Measurements from ENCODE around the gene ABCB8.
"Not testable (repeated sequence)": the region's sequence is repeated elsewhere in the genome, so short reads cannot be mapped to it uniquely, and the experiment has no call there.

ABCB8 gene

GRCh38 chr7:150997817-150998216, 30.4 kb upstream of the ABCB8 start:
- no peak for DNase-seq (ENCODE audit: low read depth in 2 of 2)

DNA sequence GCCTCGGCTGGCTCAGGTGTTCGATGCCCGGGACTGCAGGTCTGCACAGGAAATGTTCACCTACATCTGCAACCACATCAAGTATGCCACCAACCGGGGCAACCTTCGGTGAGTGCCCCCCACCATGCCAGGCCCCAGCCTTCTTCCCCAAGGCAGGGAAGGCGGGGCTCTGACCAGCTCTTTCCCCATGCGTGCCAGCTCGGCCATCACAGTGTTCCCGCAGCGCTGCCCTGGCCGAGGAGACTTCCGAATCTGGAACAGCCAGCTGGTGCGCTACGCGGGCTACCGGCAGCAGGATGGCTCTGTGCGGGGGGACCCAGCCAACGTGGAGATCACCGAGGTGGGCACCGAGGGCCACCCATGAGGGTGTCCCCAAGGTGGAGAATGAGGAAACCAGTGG, 29.9 kb upstream of the ABCB8 start:
- no peak for DNase-seq (ENCODE audit: low read depth in 2 of 2)

- no peak for DNase-seq (ENCODE audit: low read depth in 2 of 2)
These were observed 29.2 kb upstream of the ABCB8 start for GRCh38 chr7:150999001-150999400.

- no peak for DNase-seq (ENCODE audit: low read depth in 2 of 2)
These were observed 28.6 kb upstream of the ABCB8 start for GRCh38 chr7:150999497-151000230.

GRCh38 chr7:151000897-151001495, 27.3 kb upstream of the ABCB8 start:
- no peak for DNase-seq (ENCODE audit: low read depth in 2 of 2)

DNA sequence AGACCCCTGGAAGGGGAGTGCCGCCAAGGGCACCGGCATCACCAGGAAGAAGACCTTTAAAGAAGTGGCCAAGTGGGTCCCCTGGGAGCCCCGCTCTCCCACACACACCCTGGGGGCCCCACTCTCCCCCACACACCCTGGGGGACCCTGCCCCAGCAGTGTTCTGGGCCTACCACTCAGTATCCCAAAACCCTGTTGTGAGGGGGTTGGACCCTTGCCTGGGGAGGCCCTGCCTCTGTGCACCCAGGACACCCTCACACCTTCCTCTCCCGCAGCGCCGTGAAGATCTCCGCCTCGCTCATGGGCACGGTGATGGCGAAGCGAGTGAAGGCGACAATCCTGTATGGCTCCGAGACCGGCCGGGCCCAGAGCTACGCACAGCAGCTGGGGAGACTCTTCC, 26.7 kb upstream of the ABCB8 start:
- no peak for DNase-seq (ENCODE audit: low read depth in 2 of 2)

GRCh38 chr7:151003572-151003971, 24.7 kb upstream of the ABCB8 start:
- DNase-seq (ENCODE audit: low read depth in 2 of 2): no peak

DNA sequence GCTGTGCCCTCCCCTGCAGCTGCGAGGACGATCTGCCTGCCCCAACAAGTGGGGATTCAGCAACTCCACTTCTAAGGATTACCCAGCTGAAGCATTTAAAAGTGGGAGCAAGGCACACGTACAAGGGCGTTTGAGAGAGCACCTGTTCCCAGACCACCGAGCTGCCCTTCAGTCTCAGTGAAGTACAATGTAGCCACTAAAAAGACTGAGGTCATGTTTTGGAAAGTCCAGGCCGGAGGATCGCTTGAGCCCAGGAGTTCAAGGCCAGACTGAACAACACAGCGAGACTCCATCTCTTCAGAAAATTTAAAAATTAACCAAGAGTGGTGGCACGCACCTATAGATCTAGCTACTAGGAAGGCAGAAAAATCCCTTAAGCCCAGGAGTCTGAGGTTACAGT, 22.7 kb upstream of the ABCB8 start:
- no peak for DNase-seq (ENCODE audit: low read depth in 2 of 2)

- no peak for DNase-seq (ENCODE audit: low read depth in 2 of 2)
These were observed 21.5 kb upstream of the ABCB8 start for GRCh38 chr7:151006590-151007300.

GRCh38 chr7:151007469-151007898, 20.8 kb upstream of the ABCB8 start:
- no peak for DNase-seq (ENCODE audit: low read depth in 2 of 2)

GRCh38 chr7:151008143-151008510, 20.1 kb upstream of the ABCB8 start:
- DNase-seq (ENCODE audit: low read depth in 2 of 2): no peak

- DNase-seq (ENCODE audit: low read depth in 2 of 2): no peak
These were observed 19.5 kb upstream of the ABCB8 start for GRCh38 chr7:151008511-151009323.

DNA sequence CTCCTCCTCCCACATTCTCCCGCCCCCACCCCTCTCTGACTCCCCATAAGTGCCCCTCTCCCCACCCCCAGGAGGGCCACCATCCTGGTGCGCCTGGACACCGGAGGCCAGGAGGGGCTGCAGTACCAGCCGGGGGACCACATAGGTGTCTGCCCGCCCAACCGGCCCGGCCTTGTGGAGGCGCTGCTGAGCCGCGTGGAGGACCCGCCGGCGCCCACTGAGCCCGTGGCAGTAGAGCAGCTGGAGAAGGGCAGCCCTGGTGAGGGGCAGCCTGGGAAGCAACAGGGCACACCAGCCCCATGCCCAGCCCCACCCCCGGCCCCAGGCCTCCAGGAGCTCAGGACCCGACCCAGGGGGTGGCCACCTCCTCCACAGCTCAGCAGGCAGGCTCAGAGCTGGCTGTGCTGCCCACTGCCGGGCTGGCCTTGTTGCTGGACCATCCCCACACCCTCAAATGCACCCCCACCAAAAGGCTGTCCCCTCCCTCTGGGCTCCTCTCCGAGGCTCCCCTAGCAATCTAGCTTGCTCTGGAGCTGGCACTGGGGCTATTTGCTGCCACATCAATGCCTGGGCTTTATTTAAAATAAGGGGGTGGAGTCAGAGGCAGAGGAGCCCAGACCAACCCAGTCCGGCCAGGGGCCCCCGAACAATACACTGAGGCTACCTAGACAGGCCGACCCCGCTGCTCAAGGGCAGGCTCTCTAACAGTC, 18.8 kb upstream of the ABCB8 start:
- DNase-seq (ENCODE audit: low read depth in 2 of 2): no peak

GRCh38 chr7:151010037-151010306, 18.3 kb upstream of the ABCB8 start:
- DNase-seq (ENCODE audit: low read depth in 2 of 2): no peak

GRCh38 chr7:151010307-151011096, 17.7 kb upstream of the ABCB8 start:
- DNase-seq (ENCODE audit: low read depth in 2 of 2): no peak

- no peak for DNase-seq (ENCODE audit: low read depth in 2 of 2)
These were observed 17.2 kb upstream of the ABCB8 start for GRCh38 chr7:151011097-151011409.

GRCh38 chr7:151011616-151012015, 16.6 kb upstream of the ABCB8 start:
- not testable (repeated sequence) for DNase-seq (ENCODE audit: low read depth in 2 of 2)

DNA sequence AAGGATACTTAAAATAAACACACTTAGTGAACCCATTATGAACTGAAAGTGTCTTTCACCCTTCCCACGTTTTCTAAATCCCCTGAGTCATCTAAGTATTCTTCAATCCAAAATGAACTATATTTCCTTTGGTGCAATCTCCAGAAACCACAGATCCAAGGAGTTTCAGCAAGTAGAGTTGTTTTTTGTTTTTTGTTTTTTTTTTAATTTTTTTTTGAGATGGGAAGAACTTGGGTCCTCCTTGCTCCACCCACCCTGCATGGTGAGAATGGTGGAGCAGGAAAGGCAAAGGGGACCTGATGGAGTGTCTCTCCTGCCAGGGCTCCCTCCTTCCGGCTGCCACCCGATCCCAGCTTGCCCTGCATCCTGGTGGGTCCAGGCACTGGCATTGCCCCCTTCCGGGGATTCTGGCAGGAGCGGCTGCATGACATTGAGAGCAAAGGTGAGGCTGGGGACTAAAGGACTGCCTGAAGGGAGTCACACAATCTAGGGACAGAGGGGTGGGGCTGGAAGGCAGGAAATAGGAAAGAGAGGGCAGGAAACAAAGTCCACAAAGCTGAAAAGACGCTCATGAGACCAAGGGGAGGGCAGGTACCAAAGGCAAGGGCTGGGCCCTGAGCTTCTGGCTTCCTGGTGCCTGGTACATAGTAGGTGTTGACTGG, 16.1 kb upstream of the ABCB8 start:
- no peak for DNase-seq (ENCODE audit: low read depth in 2 of 2)

DNA sequence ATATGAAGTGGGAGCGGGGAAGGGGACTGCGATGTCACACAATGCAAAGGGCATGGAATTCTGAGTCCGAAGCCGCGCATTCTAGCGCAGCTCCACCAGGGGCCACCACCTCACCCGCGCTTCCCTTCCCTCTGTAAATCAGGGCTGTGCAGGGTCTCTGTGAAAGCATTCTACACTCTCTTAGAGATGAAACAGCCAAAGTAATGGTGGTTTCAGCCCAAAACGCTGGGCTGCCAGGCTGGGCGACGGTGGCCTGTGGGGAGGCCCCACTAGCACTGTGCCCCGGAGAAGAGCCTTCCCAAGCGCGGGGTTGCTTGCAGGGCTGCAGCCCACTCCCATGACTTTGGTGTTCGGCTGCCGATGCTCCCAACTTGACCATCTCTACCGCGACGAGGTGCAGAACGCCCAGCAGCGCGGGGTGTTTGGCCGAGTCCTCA, 15.3 kb upstream of the ABCB8 start:
- no peak for DNase-seq (ENCODE audit: low read depth in 2 of 2)

GRCh38 chr7:151013356-151013732, 14.9 kb upstream of the ABCB8 start:
- DNase-seq (ENCODE audit: low read depth in 2 of 2): no peak
